Gastroesophageal sphincter (tissue), 4 donors: ENCODE results near the gene L1TD1. TPM values are rescaled to one million over a fixed set of nuclear protein-coding genes. Genes with fewer than 3 reads are reported as not detected.
"Not testable (repeated sequence)": the region's sequence is repeated elsewhere in the genome, so short reads cannot be mapped to it uniquely, and the experiment has no call there.

ENCODE experiments used
- ATAC-seq: fragments of 150-250 bp; one replicate; pipeline ENCODE4 v1.9.1; 2016; ENCODE audit warnings: mild to moderate bottlenecking, moderate library complexity
- H3K27ac ChIP-seq, 4 donors: fragments of 200-600 bp; sonication (generic) in 3 of 4; 1 replicate in 3 of 4; 2 replicates in 1 of 4; pipeline ENCODE4 v1.5.1; 2016 to 2019
- H3K27me3 ChIP-seq: fragments of 200-600 bp; sonication (generic); one replicate; pipeline ENCODE4 v1.5.1; 2019
- H3K36me3 ChIP-seq, 2 donors: fragments of 200-600 bp; sonication (generic); one replicate each; pipeline ENCODE4 v1.5.1; 2019; ENCODE audit warnings: control low read depth in 1 of 2
- H3K4me1 ChIP-seq, 3 donors: fragments of 200-600 bp; sonication (generic); 1 replicate in 2 of 3; 2 replicates in 1 of 3; pipeline ENCODE4 v1.5.1; 2016 to 2019; ENCODE audit warnings: control low read depth in 2 of 3
- H3K4me3 ChIP-seq, 2 donors: fragments of 200-600 bp; sonication (generic); one replicate each; pipeline ENCODE4 v1.5.1; 2019; ENCODE audit warnings: mild to moderate bottlenecking in 1 of 2, moderate library complexity in 1 of 2
- H3K9me3 ChIP-seq, 3 donors: fragments of 200-600 bp; sonication (generic); one replicate each; pipeline ENCODE4 v1.5.1; 2017 to 2019; ENCODE audit warnings: control low read depth in 2 of 3
- CTCF ChIP-seq, 4 experiments: fragments of 200-600 bp in 2 of 4; fragments of 450-650 bp in 2 of 4; sonication (generic) in 1 of 4; IDR thresholded peaks; one replicate each; pipeline ENCODE4 v1.5.1; 2017 to 2019; ENCODE audit warnings: antibody characterized with exemption in 4 of 4, mild to moderate bottlenecking in 2 of 4, moderate library complexity in 2 of 4
- EP300 ChIP-seq: sonication (generic); formaldehyde crosslinking; IDR thresholded peaks from one replicate; pipeline ENCODE4 v1.6.1; 2017; ENCODE audit warnings: antibody characterized with exemption, mild to moderate bottlenecking
- POLR2A ChIP-seq, 2 donors: fragments of 450-650 bp; IDR thresholded peaks; one replicate each; pipeline ENCODE4 v1.6.1; 2017; ENCODE audit warnings: antibody characterized with exemption in 2 of 2, mild to moderate bottlenecking in 2 of 2, moderate library complexity in 1 of 2
- POLR2AphosphoS5 ChIP-seq: sonication (generic); formaldehyde crosslinking; IDR thresholded peaks from one replicate; pipeline ENCODE4 v1.6.1; 2017; ENCODE audit warnings: antibody characterized with exemption
- WGBS, 2 donors: methylation state at CpG; one replicate each; pipeline ENCODE4 v1.1.5; 2018; ENCODE audit warnings: low coverage in 1 of 2; 5-methylcytosine and 5-hydroxymethylcytosine counted together
- total RNA-seq, 4 donors: library from RNA; depleted of rRNA; stranded (reverse); fragments of >200 nt; gene quantifications; one replicate each; pipeline ENCODE4 v1.1.0, GENCODE V29; 2016

Gene L1TD1
- total RNA-seq, 4 donors from 2014 or later, result 0.47 TPM; not detected in 3

- Histone ChIP-seq H3K4me1 (no peaks in the 10 kb centered on the region), H3K27ac (no peak overlapping the region), H3K27me3 (peaks cover 5% of the 10 kb centered on the region), H3K4me3 (no peak overlapping the region), H3K9me3 (no peaks in the 10 kb centered on the region), H3K36me3 (no peaks in the 10 kb centered on the region)
- 86% methylated on average over 2 of the region's 2 CpGs; no CpG with 5 or more reads in 1 of the 2 donors for WGBS, 2 donors
- TF ChIP-seq POLR2AphosphoS5, result no peak
- no peak for TF ChIP-seq CTCF (IDR thresholded peaks at IDR 0.05)
- no peak for TF ChIP-seq EP300
- TF ChIP-seq POLR2A (IDR thresholded peaks at IDR 0.05), result no peak
- ATAC-seq, result no peak
These were observed 40.9 kb downstream of the L1TD1 start for GRCh38 chr1:62235576-62235975.

- H3K4me1 ChIP-seq, result peaks cover 0 to 13% (median 0%) of the 10 kb centered on the region in 3 donors
- no peak overlapping the region for H3K4me3 ChIP-seq
- no peaks in the 10 kb centered on the region for H3K36me3 ChIP-seq
- H3K27me3 ChIP-seq, result no peaks in the 10 kb centered on the region
- 72 to 76% methylated on average over 2 to 3 of the region's 4 CpGs for WGBS, 2 donors
- H3K27ac ChIP-seq, result no peak overlapping the region
- no peaks in the 10 kb centered on the region for H3K9me3 ChIP-seq
- TF ChIP-seq EP300 (no peak), POLR2AphosphoS5 (no peak), POLR2A (IDR thresholded peaks at IDR 0.05) (no peak), CTCF (IDR thresholded peaks at IDR 0.05) (no peak)
- ATAC-seq, result no peak
These were observed 42.7 kb downstream of the L1TD1 start for GRCh38 chr1:62237361-62237760.

GRCh38 chr1:62237950-62238374, 43.3 kb downstream of the L1TD1 start:
- Histone ChIP-seq H3K9me3 (no peaks in the 10 kb centered on the region), H3K36me3 (no peaks in the 10 kb centered on the region), H3K4me3 (no peak overlapping the region), H3K27ac (no peak overlapping the region), H3K4me1 (peaks cover 0 to 13% (median 0%) of the 10 kb centered on the region in 3 donors), H3K27me3 (no peaks in the 10 kb centered on the region)
- no peak for TF ChIP-seq CTCF (IDR thresholded peaks at IDR 0.05)
- TF ChIP-seq EP300, result no peak
- no peak for TF ChIP-seq POLR2AphosphoS5
- TF ChIP-seq POLR2A (IDR thresholded peaks at IDR 0.05), result no peak
- WGBS, 2 donors, result 57% methylated on average over 3 of the region's 8 CpGs; no CpG with 5 or more reads in 1 of the 2 donors
- no peak for ATAC-seq

- H3K4me1 ChIP-seq, result peaks cover 0 to 13% (median 0%) of the 10 kb centered on the region in 3 donors
- no peak overlapping the region for H3K27ac ChIP-seq
- no peaks in the 10 kb centered on the region for H3K9me3 ChIP-seq
- H3K36me3 ChIP-seq, result no peaks in the 10 kb centered on the region
- ATAC-seq, result no peak
- H3K27me3 ChIP-seq, result no peaks in the 10 kb centered on the region
- no peak overlapping the region for H3K4me3 ChIP-seq
- TF ChIP-seq EP300 (no peak), POLR2A (IDR thresholded peaks at IDR 0.05) (no peak), CTCF (IDR thresholded peaks at IDR 0.05) (no peak), POLR2AphosphoS5 (no peak)
- 76 to 95% methylated on average over 3 to 8 of the region's 9 CpGs for WGBS, 2 donors
These were observed 43.9 kb downstream of the L1TD1 start for GRCh38 chr1:62238507-62238906.

GRCh38 chr1:62239652-62240403, 45.2 kb downstream of the L1TD1 start:
- not testable (repeated sequence) for H3K27ac ChIP-seq, H3K9me3 ChIP-seq, H3K36me3 ChIP-seq, H3K27me3 ChIP-seq, ATAC-seq, H3K4me3 ChIP-seq
- H3K4me1 ChIP-seq, result peaks cover 0 to 13% (median 0%) of the 10 kb centered on the region in 3 donors
- WGBS, 2 donors, result 89 to 92% methylated on average over 2 to 3 of the region's 3 CpGs
